H1 (cell line): ENCODE measurements around the gene SIRT3. TPM values are rescaled to one million over a fixed set of nuclear protein-coding genes. Genes with fewer than 3 reads are reported as not detected.
"Not testable (repeated sequence)": the region's sequence is repeated elsewhere in the genome, so short reads cannot be mapped to it uniquely, and the experiment has no call there.

ENCODE experiments used
- CTCF ChIA-PET: fragments of 300-600 bp; sonication (Branson Sonifier 250); formaldehyde crosslinking; loops from one replicate; lab custom pipeline; 2021; ENCODE audit not compliant: partially characterized antibody; lab: Charles Lee
- POLR2A ChIA-PET: fragments of 300-600 bp; sonication (Branson Sonifier 250); formaldehyde crosslinking; loops from one replicate; lab custom pipeline; 2021; ENCODE audit warnings: inconsistent platforms; ENCODE audit not compliant: partially characterized antibody; lab: Charles Lee
- DNase-seq, 2 experiments: peaks; one replicate each; pipeline versions ENCODE4 v3.0.0 to v3.0.0-alpha.2; 2010 to 2022; ENCODE audit warnings: low spot score in 2 of 2, low read depth in 1 of 2, mixed read lengths in 1 of 2
- FAIRE-seq: peaks from 2 replicates; lab custom pipeline; 2011; peaks lifted over from hg19 to GRCh38; lab: Jason Lieb, UNC
- H2AFZ ChIP-seq: 2 replicates; pipeline ENCODE4 v1.8.1; 2012; ENCODE audit warnings: low read length, inconsistent platforms
- H2AK5ac ChIP-seq: 2 replicates; pipeline ENCODE4 v1.6.1; 2013; ENCODE audit warnings: low read depth, low read length
- H2BK120ac ChIP-seq: replicated peaks from 2 replicates; pipeline ENCODE3; 2013; ENCODE audit warnings: low read depth, low read length, inconsistent platforms
- H2BK12ac ChIP-seq: 2 replicates; pipeline ENCODE4 v1.6.1; 2013; ENCODE audit warnings: low read depth, low read length
- H2BK15ac ChIP-seq: 2 replicates; pipeline ENCODE4 v1.6.1; 2013; ENCODE audit warnings: low read length
- H2BK20ac ChIP-seq: 2 replicates; pipeline ENCODE4 v1.6.1; 2013; ENCODE audit warnings: low read length
- H2BK5ac ChIP-seq: 2 replicates; pipeline ENCODE4 v1.6.1; 2013; ENCODE audit warnings: low read depth, low read length
- H3K14ac ChIP-seq: 2 replicates; pipeline ENCODE4 v1.6.1; 2013; ENCODE audit warnings: inconsistent platforms; ENCODE audit not compliant: insufficient read length
- H3K18ac ChIP-seq: 2 replicates; pipeline ENCODE4 v1.6.1; 2013; ENCODE audit warnings: low read length; ENCODE audit errors: extremely low read depth
- H3K23ac ChIP-seq: 2 replicates; pipeline ENCODE4 v1.6.1; 2013; ENCODE audit warnings: inconsistent platforms; ENCODE audit not compliant: insufficient read length
- H3K23me2 ChIP-seq: 2 replicates; pipeline ENCODE4 v1.6.1; 2013; ENCODE audit warnings: low read depth, low read length
- H3K27ac ChIP-seq: 2 replicates; pipeline ENCODE4 v1.6.1; 2011; ENCODE audit warnings: low read depth, low read length, inconsistent platforms
- H3K27me3 ChIP-seq, 4 experiments: replicated peaks in 1 of 4; 1 replicate in 1 of 4; 2 replicates in 3 of 4; pipeline versions ENCODE4 v1.6.1 to v1.8.1; 2011 to 2013; ENCODE audit warnings: low read length in 3 of 4, mild to moderate bottlenecking in 3 of 4, inconsistent platforms in 2 of 4, mixed read lengths in 2 of 4, moderate library complexity in 1 of 4; ENCODE audit not compliant: control insufficient read depth in 3 of 4, insufficient read depth in 3 of 4; ENCODE audit errors: extremely low read depth in 1 of 4
- H3K36me3 ChIP-seq, 4 experiments: 2 replicates each; pipeline versions ENCODE4 v1.6.1 to v1.8.1; 2011 to 2013; ENCODE audit warnings: mild to moderate bottlenecking in 4 of 4, low read length in 3 of 4, moderate library complexity in 2 of 4, control low read depth in 1 of 4, inconsistent platforms in 1 of 4; ENCODE audit not compliant: insufficient read depth in 4 of 4, control insufficient read depth in 2 of 4
- H3K4ac ChIP-seq: replicated peaks from 2 replicates; pipeline ENCODE3; 2013; ENCODE audit warnings: low read length, low read depth, mixed read lengths, inconsistent platforms; ENCODE audit not compliant: insufficient read length
- H3K4me1 ChIP-seq, 4 experiments: replicated peaks in 1 of 4; 1 replicate in 1 of 4; 2 replicates in 3 of 4; pipeline versions ENCODE4 v1.6.1 to v1.8.1; 2011 to 2013; ENCODE audit warnings: low read length in 3 of 4, inconsistent platforms in 2 of 4, mixed read lengths in 1 of 4; ENCODE audit not compliant: insufficient read depth in 4 of 4, control insufficient read depth in 3 of 4
- H3K4me2 ChIP-seq, 2 experiments: 2 replicates each; pipeline versions ENCODE4 v1.6.1 to v1.8.1; 2011 to 2013; ENCODE audit warnings: low read depth in 2 of 2, low read length in 2 of 2, control low read depth in 1 of 2, inconsistent platforms in 1 of 2, mild to moderate bottlenecking in 1 of 2; ENCODE audit not compliant: insufficient read depth in 1 of 2
- H3K4me3 ChIP-seq, 4 experiments: fragments of 200-600, 300-600 bp in 1 of 4; sonication (generic), shearing (Covaris generic), sonication (Bioruptor Twin) in 1 of 4; 2 replicates each; pipeline versions ENCODE4 v1.5.1 to v1.8.1; 2011 to 2016; ENCODE audit warnings: low read length in 4 of 4, low read depth in 3 of 4, control low read depth in 2 of 4, inconsistent platforms in 2 of 4, mild to moderate bottlenecking in 2 of 4, mixed read lengths in 1 of 4, moderate library complexity in 1 of 4; ENCODE audit not compliant: insufficient read depth in 2 of 4; ENCODE audit errors: extremely low read depth in 1 of 4
- H3K56ac ChIP-seq: replicated peaks from 2 replicates; pipeline ENCODE3; 2013; ENCODE audit warnings: low read depth, mild to moderate bottlenecking, mixed read lengths, low read length, inconsistent platforms; ENCODE audit not compliant: insufficient read length
- H3K79me1 ChIP-seq: 2 replicates; pipeline ENCODE4 v1.6.1; 2013; ENCODE audit warnings: low read depth, low read length, control low read depth
- H3K79me2 ChIP-seq, 2 experiments: 2 replicates each; pipeline versions ENCODE4 v1.6.1 to v1.8.1; 2012 to 2013; ENCODE audit warnings: low read length in 2 of 2, mild to moderate bottlenecking in 2 of 2, inconsistent platforms in 1 of 2; ENCODE audit not compliant: insufficient read depth in 2 of 2, control insufficient read depth in 1 of 2
- H3K9ac ChIP-seq, 4 experiments: replicated peaks in 1 of 4; 1 replicate in 1 of 4; 2 replicates in 3 of 4; pipeline versions ENCODE4 v1.6.1 to v1.8.1; 2011 to 2013; ENCODE audit warnings: low read depth in 3 of 4, low read length in 3 of 4, control low read depth in 2 of 4, mild to moderate bottlenecking in 2 of 4, moderate library complexity in 2 of 4, inconsistent platforms in 1 of 4; ENCODE audit errors: extremely low read depth in 1 of 4
- H3K9me3 ChIP-seq, 2 experiments: 2 replicates each; pipeline versions ENCODE4 v1.6.1 to v1.8.1; 2012 to 2013; ENCODE audit warnings: mild to moderate bottlenecking in 2 of 2, moderate library complexity in 2 of 2, control low read depth in 1 of 2, inconsistent platforms in 1 of 2, low read depth in 1 of 2, low read length in 1 of 2, mixed read lengths in 1 of 2; ENCODE audit not compliant: insufficient read depth in 2 of 2
- H4K20me1 ChIP-seq, 2 experiments: replicated peaks in 1 of 2; 2 replicates each; pipeline versions ENCODE3 to v1.8.1; 2011 to 2013; ENCODE audit warnings: inconsistent platforms in 2 of 2, low read length in 2 of 2, mild to moderate bottlenecking in 1 of 2; ENCODE audit not compliant: insufficient read depth in 2 of 2, control insufficient read depth in 1 of 2
- H4K5ac ChIP-seq: 2 replicates; pipeline ENCODE4 v1.6.1; 2013; ENCODE audit warnings: low read length, low read depth, mixed read lengths, inconsistent platforms; ENCODE audit not compliant: insufficient read length
- H4K8ac ChIP-seq: 2 replicates; pipeline ENCODE4 v1.8.0; 2013; ENCODE audit warnings: mild to moderate bottlenecking, moderate library complexity, low read length, inconsistent platforms; ENCODE audit not compliant: insufficient read depth; ENCODE audit errors: extremely low read depth
- H4K91ac ChIP-seq: replicated peaks from 2 replicates; pipeline ENCODE3; 2013; ENCODE audit warnings: low read length, mixed read lengths, inconsistent platforms; ENCODE audit not compliant: insufficient read length
- RAD21 ChIP-seq, 2 experiments: IDR thresholded peaks in 1 of 2; conservative IDR thresholded peaks in 1 of 2; 2 replicates each; pipeline ENCODE4 v1.6.1; 2011; ENCODE audit warnings: low read depth in 2 of 2, low read length in 2 of 2, improper control_type of control experiment in 1 of 2, inconsistent platforms in 1 of 2, mild to moderate bottlenecking in 1 of 2, moderate library complexity in 1 of 2
- WGBS, 2 experiments: shearing (Covaris generic) in 1 of 2; methylation state at CpG; one replicate each; pipeline versions ENCODE4 v1.1.6 to v1.1.7; 2013 to 2015; ENCODE audit warnings: low lambda C conversion rate in 2 of 2, mixed read lengths in 2 of 2, inconsistent platforms in 1 of 2, low coverage in 1 of 2, missing lambda C conversion rate in 1 of 2; ENCODE audit not compliant: insufficient replicate concordance in 2 of 2, insufficient coverage in 1 of 2, insufficient read length in 1 of 2; ENCODE audit errors: extremely low coverage in 1 of 2, missing lambda C conversion rate in 1 of 2; 5-methylcytosine and 5-hydroxymethylcytosine counted together
- polyA plus RNA-seq, 7 experiments: library from polyadenylated mRNA; depleted of rRNA in 3 of 7; stranded (reverse) in 5 of 7; unstranded in 2 of 7; fragments of >200 nt in 5 of 7; fragments of 200-250 nt in 2 of 7; gene quantifications; 1 replicate in 5 of 7; 2 replicates in 1 of 7; 4 replicates in 1 of 7; pipeline versions ENCODE4 v1.2.1 to v1.2.3, GENCODE V29; 2011 to 2013; ENCODE audit warnings: missing spikeins in 2 of 7, mixed read lengths in 2 of 7
- total RNA-seq: library from RNA; stranded (reverse); fragmentation: NEBNext Ultra II Directional; extraction: Animal tissue kit (Norgen Biotek cat#: 25700); gene quantifications from 2 replicates; pipeline ENCODE4 v1.2.1, GENCODE V29; 2021
- TF ChIP-seq, protein P1 (sequence below), 3 experiments: IDR thresholded peaks; 1 replicate in 2 of 3; 2 replicates in 1 of 3; pipeline versions ENCODE4 v1.5.1 to v1.6.1; 2011; ENCODE audit warnings: low read length in 3 of 3, mild to moderate bottlenecking in 3 of 3, inconsistent platforms in 2 of 3, low read depth in 1 of 3, moderate library complexity in 1 of 3; ENCODE audit not compliant: insufficient read depth in 1 of 3; ENCODE audit errors: control extremely low read depth in 1 of 3

SIRT3 gene
- total and polyA plus RNA-seq, 2 of the 8 experiments (the other 6 are each of a cell fraction or from before 2014, with no cell fraction given): 14.3 to 21.6 TPM

DNA sequence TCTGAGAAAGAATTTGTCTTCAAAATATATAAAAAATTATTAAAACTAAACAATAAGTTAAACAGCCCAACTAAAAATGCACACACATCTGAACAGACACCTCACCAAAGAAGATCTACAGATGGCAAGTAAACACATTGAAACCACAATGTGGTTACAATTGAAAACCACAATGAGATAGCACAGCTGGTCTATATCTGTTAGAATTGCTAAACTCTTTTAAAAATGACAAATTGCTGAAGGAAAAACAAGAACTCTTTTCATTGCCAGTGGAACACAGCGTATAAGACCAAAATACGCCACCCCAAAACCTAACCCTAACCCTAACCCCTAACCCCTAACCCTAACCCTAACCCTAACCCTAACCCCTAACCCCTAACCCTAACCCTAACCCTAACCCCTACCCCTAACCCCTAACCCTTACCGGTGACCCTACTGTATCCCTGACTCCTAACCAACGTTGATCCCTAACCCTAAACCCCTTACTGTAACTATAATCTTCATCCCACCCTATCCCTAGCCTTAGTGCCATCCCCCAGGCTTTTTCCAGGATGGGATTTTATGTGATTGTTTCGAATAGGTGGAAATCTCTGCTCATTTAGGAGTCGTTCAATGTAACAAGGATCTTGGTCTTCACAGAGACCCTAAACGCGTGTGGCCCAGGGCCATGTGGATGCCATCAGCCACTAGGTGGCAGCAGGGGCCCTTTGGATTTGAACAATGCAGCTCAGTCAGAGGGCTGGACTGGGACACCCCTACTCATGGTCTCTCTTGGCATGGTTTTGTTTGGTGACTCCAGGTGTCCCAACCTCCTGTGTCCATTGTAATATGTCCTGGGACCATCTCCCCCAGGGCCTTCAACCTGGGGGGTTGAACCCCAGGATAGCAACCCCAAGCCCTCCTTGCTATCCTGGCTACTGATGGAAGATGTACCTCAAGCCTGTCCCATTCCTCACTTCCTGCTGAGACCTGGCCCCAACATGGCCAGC, 44.4 kb downstream of the SIRT3 start:
- H3K27ac ChIP-seq, H3K23ac ChIP-seq, H2BK15ac ChIP-seq, H3K14ac ChIP-seq, H3K18ac ChIP-seq, H2AFZ ChIP-seq, H2BK120ac ChIP-seq, H3K56ac ChIP-seq, H3K4me3 ChIP-seq, H3K9ac ChIP-seq, H4K91ac ChIP-seq, H2AK5ac ChIP-seq, H3K36me3 ChIP-seq, H3K4ac ChIP-seq, H4K5ac ChIP-seq, H3K27me3 ChIP-seq, H2BK20ac ChIP-seq, H4K8ac ChIP-seq, H3K4me2 ChIP-seq, POLR2A ChIA-PET, H3K23me2 ChIP-seq, H2BK5ac ChIP-seq, H3K4me1 ChIP-seq, H4K20me1 ChIP-seq, H2BK12ac ChIP-seq, H3K79me1 ChIP-seq, H3K79me2 ChIP-seq: not testable (repeated sequence)
- H3K9me3 ChIP-seq: peaks cover 9 to 15% of the 10 kb centered on the region in 2 experiments
- CTCF ChIA-PET: interaction anchor here (1.2 kb wide), 1 partner anchor 11 kb away, joined by 3 read pairs; no protein-coding TSS in a partner anchor
- FAIRE-seq: peak; percentile 48
- DNase-seq: peak in 1 of 2 experiments; percentile 59
- TF ChIP-seq RAD21 (IDR thresholded peaks at IDR 0.05 in 1 of 2, conservative IDR thresholded peaks at IDR 0.05 in 1 of 2; ENCODE audit: low read depth in 2 of 2, low read length in 2 of 2): 0 out of 4 replicates have a peak, but pooled peaks have one; percentile 4 to 6
- TF ChIP-seq, protein P1, sequence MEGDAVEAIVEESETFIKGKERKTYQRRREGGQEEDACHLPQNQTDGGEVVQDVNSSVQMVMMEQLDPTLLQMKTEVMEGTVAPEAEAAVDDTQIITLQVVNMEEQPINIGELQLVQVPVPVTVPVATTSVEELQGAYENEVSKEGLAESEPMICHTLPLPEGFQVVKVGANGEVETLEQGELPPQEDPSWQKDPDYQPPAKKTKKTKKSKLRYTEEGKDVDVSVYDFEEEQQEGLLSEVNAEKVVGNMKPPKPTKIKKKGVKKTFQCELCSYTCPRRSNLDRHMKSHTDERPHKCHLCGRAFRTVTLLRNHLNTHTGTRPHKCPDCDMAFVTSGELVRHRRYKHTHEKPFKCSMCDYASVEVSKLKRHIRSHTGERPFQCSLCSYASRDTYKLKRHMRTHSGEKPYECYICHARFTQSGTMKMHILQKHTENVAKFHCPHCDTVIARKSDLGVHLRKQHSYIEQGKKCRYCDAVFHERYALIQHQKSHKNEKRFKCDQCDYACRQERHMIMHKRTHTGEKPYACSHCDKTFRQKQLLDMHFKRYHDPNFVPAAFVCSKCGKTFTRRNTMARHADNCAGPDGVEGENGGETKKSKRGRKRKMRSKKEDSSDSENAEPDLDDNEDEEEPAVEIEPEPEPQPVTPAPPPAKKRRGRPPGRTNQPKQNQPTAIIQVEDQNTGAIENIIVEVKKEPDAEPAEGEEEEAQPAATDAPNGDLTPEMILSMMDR (IDR thresholded peaks at IDR 0.05; ENCODE audit: control extremely low read depth in 1 of 3, insufficient read depth in 1 of 3, low read depth in 1 of 3, low read length in 3 of 3): peak in 2 of 3 experiments; percentile 6 to 19; a peak in 2 of 4 replicates
- 72 to 100% methylated on average over 1 to 4 of the region's 8 CpGs for WGBS, 2 experiments
